GM23338 (cell line): ENCODE measurements around the gene NLK. TPM values are rescaled to one million over a fixed set of nuclear protein-coding genes. Genes with fewer than 3 reads are reported as not detected.
A peak's percentile ranks its signal among the peaks of the same experiment; 100 is the strongest.

Experiments
- ATAC-seq: fragments of 200-7000 bp; cut with Tn5 transposase; 3 replicates; pipeline ENCODE4 v1.9.1; 2020
- DNase-seq: peaks from one replicate; pipeline ENCODE4 v3.0.0-alpha.2; 2015; ENCODE audit warnings: low spot score
- H2AFZ ChIP-seq: fragments of 200-600 bp; sonication (generic); 2 replicates; pipeline ENCODE4 v1.8.0; 2016; ENCODE audit warnings: antibody characterized with exemption, mild to moderate bottlenecking, moderate library complexity
- H3F3A ChIP-seq: fragments of 200-600 bp; sonication (generic); replicated peaks from 2 replicates; pipeline ENCODE4 v1.8.0; 2017; ENCODE audit warnings: antibody characterized with exemption, mixed run types, low read depth
- H3K27ac ChIP-seq: fragments of 200-600 bp; sonication (generic); 2 replicates; pipeline ENCODE4 v1.6.1; 2016; ENCODE audit warnings: low read depth
- H3K27me3 ChIP-seq: fragments of 200-600 bp; sonication (generic); 2 replicates; pipeline ENCODE4 v1.8.0; 2016; ENCODE audit warnings: mild to moderate bottlenecking, mixed run types, moderate library complexity; ENCODE audit not compliant: insufficient read depth
- H3K36me3 ChIP-seq: fragments of 200-600 bp; sonication (generic); 2 replicates; pipeline ENCODE4 v1.8.0; 2016; ENCODE audit warnings: mild to moderate bottlenecking; ENCODE audit not compliant: insufficient read depth
- H3K4me1 ChIP-seq: fragments of 200-600 bp; sonication (generic); 2 replicates; pipeline ENCODE4 v1.8.0; 2016; ENCODE audit warnings: mild to moderate bottlenecking, moderate library complexity; ENCODE audit not compliant: insufficient read depth
- H3K4me2 ChIP-seq: fragments of 200-600 bp; sonication (generic); 2 replicates; pipeline ENCODE4 v1.7.1; 2017; ENCODE audit warnings: mixed run types
- H3K4me3 ChIP-seq: fragments of 200-600 bp; sonication (generic); 2 replicates; pipeline ENCODE4 v1.6.1; 2016; ENCODE audit warnings: mixed run types
- H3K79me2 ChIP-seq: fragments of 200-600 bp; sonication (generic); replicated peaks from 2 replicates; pipeline ENCODE4 v1.8.0; 2017; ENCODE audit warnings: mild to moderate bottlenecking; ENCODE audit not compliant: insufficient read depth
- H3K9me2 ChIP-seq: fragments of 200-600 bp; sonication (generic); 2 replicates; pipeline ENCODE4 v1.8.0; 2017; ENCODE audit not compliant: insufficient read depth
- H4K20me1 ChIP-seq: fragments of 200-600 bp; sonication (generic); replicated peaks from 2 replicates; pipeline ENCODE4 v1.8.0; 2017; ENCODE audit warnings: mild to moderate bottlenecking; ENCODE audit not compliant: insufficient read depth
- H3K27ac Mint-ChIP-seq: 2 replicates; pipeline ENCODE4 v1.8.0; 2020; ENCODE audit warnings: inconsistent platforms, mild to moderate bottlenecking, moderate library complexity, mixed read lengths
- H3K27me3 Mint-ChIP-seq: 3 replicates; pipeline ENCODE4 v1.8.0; 2022; ENCODE audit warnings: low read depth, mild to moderate bottlenecking, moderate library complexity, mixed read lengths, inconsistent platforms; ENCODE audit not compliant: insufficient read depth, poor library complexity
- H3K36me3 Mint-ChIP-seq: 3 replicates; pipeline ENCODE4 v1.8.0; 2021; ENCODE audit warnings: low read depth, mild to moderate bottlenecking, inconsistent platforms, moderate library complexity, mixed read lengths
- H3K4me1 Mint-ChIP-seq: 3 replicates; pipeline ENCODE4 v1.8.0; 2020; ENCODE audit warnings: mild to moderate bottlenecking, inconsistent platforms, mixed read lengths
- H3K4me3 Mint-ChIP-seq: 3 replicates; pipeline ENCODE4 v1.8.0; 2021; ENCODE audit warnings: moderate library complexity, mild to moderate bottlenecking, inconsistent platforms, mixed read lengths
- H3K9me3 Mint-ChIP-seq: 3 replicates; pipeline ENCODE4 v1.8.0; 2020; ENCODE audit warnings: moderate library complexity, mild to moderate bottlenecking, inconsistent platforms, mixed read lengths
- CREB1 ChIP-seq: fragments of 250-450 bp; sonication (Bioruptor Pico); IDR thresholded peaks from 2 replicates; pipeline ENCODE4 v1.5.0; 2020; ENCODE audit warnings: low read depth, mild to moderate bottlenecking, moderate library complexity
- EZH2 ChIP-seq: fragments of 200-600 bp; sonication (generic); IDR thresholded peaks from one replicate; pipeline ENCODE4 v1.8.0; 2017; ENCODE audit warnings: antibody characterized with exemption, mild to moderate bottlenecking, low read depth; ENCODE audit not compliant: unreplicated experiment
- EZH2phosphoT487 ChIP-seq: fragments of 200-600 bp; sonication (generic); IDR thresholded peaks from one replicate; pipeline ENCODE4 v1.8.1; 2018; ENCODE audit warnings: antibody characterized with exemption; ENCODE audit not compliant: unreplicated experiment
- JUNB ChIP-seq: IDR thresholded peaks from one replicate; pipeline ENCODE4 v1.6.1; 2016; ENCODE audit warnings: antibody characterized with exemption; ENCODE audit not compliant: unreplicated experiment
- NANOG ChIP-seq: IDR thresholded peaks from 2 replicates; pipeline ENCODE4 v1.6.1; 2016; ENCODE audit warnings: antibody characterized with exemption, borderline replicate concordance
- POLR2AphosphoS5 ChIP-seq: IDR thresholded peaks from 2 replicates; pipeline ENCODE4 v1.6.1; 2016; ENCODE audit warnings: antibody characterized with exemption, low read depth
- STAT1 ChIP-seq: IDR thresholded peaks from one replicate; pipeline ENCODE4 v1.6.1; 2016; ENCODE audit warnings: antibody characterized with exemption; ENCODE audit not compliant: unreplicated experiment
- ZNF114 ChIP-seq: fragments of 250-450 bp; sonication (Bioruptor Pico); IDR thresholded peaks from 2 replicates; pipeline ENCODE4 v1.5.0; 2020; ENCODE audit warnings: mild to moderate bottlenecking, moderate library complexity
- ZNF331 ChIP-seq: fragments of 250-450 bp; sonication (Bioruptor Pico); IDR thresholded peaks from 2 replicates; pipeline ENCODE4 v1.5.0; 2020; ENCODE audit warnings: low read depth, mild to moderate bottlenecking, moderate library complexity
- polyA plus RNA-seq: library from polyadenylated mRNA; unstranded; fragments of >200 nt; fragmentation: Nextera tagmentation; extraction: Ambion mirVana; gene quantifications from 2 replicates; pipeline ENCODE4 v1.2.1, GENCODE V29; 2016
- total RNA-seq: library from RNA; depleted of rRNA; stranded (reverse); fragments of >200 nt; shearing (Covaris generic); gene quantifications from 2 replicates; pipeline ENCODE4 v1.2.3, GENCODE V29; 2014
- TF ChIP-seq, protein P1 (sequence below), 2 experiments: fragments of 200-600 bp in 1 of 2; sonication (generic) in 1 of 2; conservative IDR thresholded peaks; 2 replicates each; pipeline versions ENCODE4 v1.5.1 to v1.6.1; 2016 to 2017; ENCODE audit warnings: antibody characterized with exemption in 2 of 2, low read depth in 2 of 2, mild to moderate bottlenecking in 2 of 2, moderate library complexity in 1 of 2
- TF ChIP-seq, protein P2 (sequence below): IDR thresholded peaks from one replicate; pipeline ENCODE4 v1.6.1; 2018; ENCODE audit warnings: antibody characterized with exemption; ENCODE audit not compliant: unreplicated experiment
- TF ChIP-seq, protein P3 (sequence below): IDR thresholded peaks from 2 replicates; pipeline ENCODE4 v1.6.1; 2016; ENCODE audit warnings: antibody characterized with exemption

The NLK gene
- total and polyA plus RNA-seq, 2 experiments from 2014 or later: 34.7 to 78.5 TPM

DNA sequence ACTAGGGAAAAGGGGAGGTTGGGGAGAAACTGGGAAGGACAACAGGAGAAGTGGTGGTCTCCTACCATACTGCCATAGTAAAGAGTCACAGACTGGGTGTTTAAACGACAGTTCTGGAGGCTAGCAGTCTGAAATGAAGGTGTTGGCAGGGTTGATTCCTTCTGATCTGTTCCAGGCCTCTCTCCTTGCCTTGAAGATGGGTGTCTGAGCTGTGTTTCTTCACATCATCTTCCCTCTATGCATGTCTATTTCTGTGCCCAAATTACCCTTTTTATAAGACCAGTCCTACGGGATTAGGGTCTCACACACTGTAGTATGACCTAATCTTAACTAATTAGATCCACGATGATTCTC, 196.8 kb downstream of the NLK start:
- H3K9me2 ChIP-seq: no peaks in the 10 kb centered on the region
- H3K9me3 Mint-ChIP-seq: no peaks in the 10 kb centered on the region
- H2AFZ ChIP-seq: peak overlapping the region; percentile 90
- no peaks in the 10 kb centered on the region for H4K20me1 ChIP-seq
- no peak overlapping the region for H3K27ac Mint-ChIP-seq
- H3K36me3 Mint-ChIP-seq: no peaks in the 10 kb centered on the region
- TF ChIP-seq EZH2phosphoT487: no peak
- TF ChIP-seq, protein P1, sequence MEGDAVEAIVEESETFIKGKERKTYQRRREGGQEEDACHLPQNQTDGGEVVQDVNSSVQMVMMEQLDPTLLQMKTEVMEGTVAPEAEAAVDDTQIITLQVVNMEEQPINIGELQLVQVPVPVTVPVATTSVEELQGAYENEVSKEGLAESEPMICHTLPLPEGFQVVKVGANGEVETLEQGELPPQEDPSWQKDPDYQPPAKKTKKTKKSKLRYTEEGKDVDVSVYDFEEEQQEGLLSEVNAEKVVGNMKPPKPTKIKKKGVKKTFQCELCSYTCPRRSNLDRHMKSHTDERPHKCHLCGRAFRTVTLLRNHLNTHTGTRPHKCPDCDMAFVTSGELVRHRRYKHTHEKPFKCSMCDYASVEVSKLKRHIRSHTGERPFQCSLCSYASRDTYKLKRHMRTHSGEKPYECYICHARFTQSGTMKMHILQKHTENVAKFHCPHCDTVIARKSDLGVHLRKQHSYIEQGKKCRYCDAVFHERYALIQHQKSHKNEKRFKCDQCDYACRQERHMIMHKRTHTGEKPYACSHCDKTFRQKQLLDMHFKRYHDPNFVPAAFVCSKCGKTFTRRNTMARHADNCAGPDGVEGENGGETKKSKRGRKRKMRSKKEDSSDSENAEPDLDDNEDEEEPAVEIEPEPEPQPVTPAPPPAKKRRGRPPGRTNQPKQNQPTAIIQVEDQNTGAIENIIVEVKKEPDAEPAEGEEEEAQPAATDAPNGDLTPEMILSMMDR (conservative IDR thresholded peaks at IDR 0.05; ENCODE audit: low read depth in 2 of 2): 0 out of 4 replicates have a peak, but pooled peaks of 1 of the 2 experiments have one; percentile 11
- no peak overlapping the region for H3K4me2 ChIP-seq
- peaks cover 22% of the 10 kb centered on the region for H3K4me1 Mint-ChIP-seq
- no peak for DNase-seq
- H3K79me2 ChIP-seq: no peaks in the 10 kb centered on the region
- H3K27ac ChIP-seq: no peak overlapping the region
- H3K27me3 ChIP-seq: no peaks in the 10 kb centered on the region
- no peak for ATAC-seq
- no peak overlapping the region for H3K4me3 ChIP-seq
- H3K36me3 ChIP-seq: no peaks in the 10 kb centered on the region
- no peaks in the 10 kb centered on the region for H3F3A ChIP-seq
- no peaks in the 10 kb centered on the region; the same call in 1 of the 2 replicates for H3K4me1 ChIP-seq
- H3K27me3 Mint-ChIP-seq: peaks cover 10% of the 10 kb centered on the region
- no peak overlapping the region for H3K4me3 Mint-ChIP-seq

DNA sequence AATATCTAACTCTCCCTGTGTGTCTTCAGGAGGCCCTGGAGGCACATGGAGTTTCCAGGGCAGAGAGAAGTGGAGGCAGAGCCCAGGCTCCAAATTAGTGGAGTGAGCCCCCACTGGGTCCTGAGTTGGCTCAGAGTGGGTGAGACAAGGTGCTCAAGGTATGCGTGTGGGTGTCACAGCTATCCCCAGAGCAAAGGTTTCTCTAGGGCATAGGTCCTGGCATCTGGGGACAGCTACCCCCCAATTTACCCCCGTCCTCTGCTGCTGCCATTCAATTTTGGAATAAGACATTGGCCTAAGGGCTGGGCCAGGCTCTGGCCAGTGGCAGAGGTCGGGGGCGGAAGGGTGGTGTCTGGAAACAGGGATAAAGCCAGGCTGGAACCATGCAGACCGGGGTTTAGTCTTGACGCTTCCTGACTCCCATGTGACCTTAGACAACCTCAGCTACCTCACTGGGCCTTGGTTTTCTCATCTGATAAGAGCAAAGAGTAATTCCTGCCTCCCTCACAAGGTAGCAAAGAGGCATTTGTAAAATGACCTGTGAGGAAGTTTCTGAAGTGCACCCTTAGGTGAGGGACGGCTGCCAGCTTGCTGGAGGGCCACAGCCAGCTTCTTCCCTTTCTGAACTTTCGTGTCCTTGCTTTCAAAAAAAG, 198.3 kb downstream of the NLK start:
- Mint-ChIP-seq H3K36me3 (no peaks in the 10 kb centered on the region), H3K4me1 (peaks cover 14% of the 10 kb centered on the region), H3K27ac (no peak overlapping the region), H3K27me3 (peaks cover 10% of the 10 kb centered on the region), H3K4me3 (no peak overlapping the region), H3K9me3 (no peaks in the 10 kb centered on the region)
- Histone ChIP-seq H3F3A (no peaks in the 10 kb centered on the region), H2AFZ (no peak overlapping the region), H4K20me1 (no peaks in the 10 kb centered on the region), H3K27ac (no peak overlapping the region), H3K4me2 (no peak overlapping the region), H3K79me2 (no peaks in the 10 kb centered on the region), H3K9me2 (no peaks in the 10 kb centered on the region), H3K36me3 (no peaks in the 10 kb centered on the region), H3K4me1 (no peaks in the 10 kb centered on the region), H3K4me3 (no peak overlapping the region), H3K27me3 (no peaks in the 10 kb centered on the region)
- ATAC-seq: no peak
- DNase-seq: no peak
- TF ChIP-seq EZH2phosphoT487 (no peak), JUNB (no peak), ZNF114 (CRISPR knock-in tag) (no peak), NANOG (no peak), ZNF331 (CRISPR knock-in tag) (no peak), EZH2 (no peak), CREB1 (CRISPR knock-in tag) (no peak), POLR2AphosphoS5 (no peak), STAT1 (no peak)
- TF ChIP-seq, protein P2, sequence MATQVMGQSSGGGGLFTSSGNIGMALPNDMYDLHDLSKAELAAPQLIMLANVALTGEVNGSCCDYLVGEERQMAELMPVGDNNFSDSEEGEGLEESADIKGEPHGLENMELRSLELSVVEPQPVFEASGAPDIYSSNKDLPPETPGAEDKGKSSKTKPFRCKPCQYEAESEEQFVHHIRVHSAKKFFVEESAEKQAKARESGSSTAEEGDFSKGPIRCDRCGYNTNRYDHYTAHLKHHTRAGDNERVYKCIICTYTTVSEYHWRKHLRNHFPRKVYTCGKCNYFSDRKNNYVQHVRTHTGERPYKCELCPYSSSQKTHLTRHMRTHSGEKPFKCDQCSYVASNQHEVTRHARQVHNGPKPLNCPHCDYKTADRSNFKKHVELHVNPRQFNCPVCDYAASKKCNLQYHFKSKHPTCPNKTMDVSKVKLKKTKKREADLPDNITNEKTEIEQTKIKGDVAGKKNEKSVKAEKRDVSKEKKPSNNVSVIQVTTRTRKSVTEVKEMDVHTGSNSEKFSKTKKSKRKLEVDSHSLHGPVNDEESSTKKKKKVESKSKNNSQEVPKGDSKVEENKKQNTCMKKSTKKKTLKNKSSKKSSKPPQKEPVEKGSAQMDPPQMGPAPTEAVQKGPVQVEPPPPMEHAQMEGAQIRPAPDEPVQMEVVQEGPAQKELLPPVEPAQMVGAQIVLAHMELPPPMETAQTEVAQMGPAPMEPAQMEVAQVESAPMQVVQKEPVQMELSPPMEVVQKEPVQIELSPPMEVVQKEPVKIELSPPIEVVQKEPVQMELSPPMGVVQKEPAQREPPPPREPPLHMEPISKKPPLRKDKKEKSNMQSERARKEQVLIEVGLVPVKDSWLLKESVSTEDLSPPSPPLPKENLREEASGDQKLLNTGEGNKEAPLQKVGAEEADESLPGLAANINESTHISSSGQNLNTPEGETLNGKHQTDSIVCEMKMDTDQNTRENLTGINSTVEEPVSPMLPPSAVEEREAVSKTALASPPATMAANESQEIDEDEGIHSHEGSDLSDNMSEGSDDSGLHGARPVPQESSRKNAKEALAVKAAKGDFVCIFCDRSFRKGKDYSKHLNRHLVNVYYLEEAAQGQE: no peak
- TF ChIP-seq, protein P3, sequence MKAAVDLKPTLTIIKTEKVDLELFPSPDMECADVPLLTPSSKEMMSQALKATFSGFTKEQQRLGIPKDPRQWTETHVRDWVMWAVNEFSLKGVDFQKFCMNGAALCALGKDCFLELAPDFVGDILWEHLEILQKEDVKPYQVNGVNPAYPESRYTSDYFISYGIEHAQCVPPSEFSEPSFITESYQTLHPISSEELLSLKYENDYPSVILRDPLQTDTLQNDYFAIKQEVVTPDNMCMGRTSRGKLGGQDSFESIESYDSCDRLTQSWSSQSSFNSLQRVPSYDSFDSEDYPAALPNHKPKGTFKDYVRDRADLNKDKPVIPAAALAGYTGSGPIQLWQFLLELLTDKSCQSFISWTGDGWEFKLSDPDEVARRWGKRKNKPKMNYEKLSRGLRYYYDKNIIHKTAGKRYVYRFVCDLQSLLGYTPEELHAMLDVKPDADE: no peak
